GM10266 (cell line): ENCODE measurements around the gene ACOT6.

Experiments
- DNase-seq: peaks from one replicate; pipeline ENCODE4 v3.0.0; 2012; ENCODE audit errors: extremely low spot score
- TF ChIP-seq, protein P1 (sequence below): IDR thresholded peaks from 2 replicates; pipeline ENCODE4 v1.5.1; 2012; ENCODE audit warnings: mild to moderate bottlenecking, low read depth; ENCODE audit not compliant: control insufficient read depth, insufficient read depth; ENCODE audit errors: missing control alignments

Gene ACOT6

DNA sequence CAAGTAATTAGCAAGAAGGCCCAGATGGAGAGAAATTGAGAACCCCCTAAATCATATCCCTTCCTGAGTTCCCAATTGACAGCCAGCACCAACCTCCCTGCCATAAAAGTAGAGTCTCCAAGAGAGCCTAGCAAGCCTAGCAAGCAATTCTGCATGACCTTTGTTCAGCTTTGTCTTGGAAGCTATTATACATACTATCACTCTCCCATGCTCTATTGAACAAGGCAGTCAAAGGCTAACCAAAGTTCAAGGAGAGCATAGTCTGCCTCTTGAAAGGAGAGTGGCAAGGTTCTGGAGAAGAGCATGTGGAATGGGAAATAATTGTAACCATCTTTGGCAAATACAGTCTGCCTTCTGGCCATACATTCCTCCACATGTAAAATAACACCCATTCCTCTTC lies 12.8 kb upstream of the ACOT6 start:
- TF ChIP-seq, protein P1, sequence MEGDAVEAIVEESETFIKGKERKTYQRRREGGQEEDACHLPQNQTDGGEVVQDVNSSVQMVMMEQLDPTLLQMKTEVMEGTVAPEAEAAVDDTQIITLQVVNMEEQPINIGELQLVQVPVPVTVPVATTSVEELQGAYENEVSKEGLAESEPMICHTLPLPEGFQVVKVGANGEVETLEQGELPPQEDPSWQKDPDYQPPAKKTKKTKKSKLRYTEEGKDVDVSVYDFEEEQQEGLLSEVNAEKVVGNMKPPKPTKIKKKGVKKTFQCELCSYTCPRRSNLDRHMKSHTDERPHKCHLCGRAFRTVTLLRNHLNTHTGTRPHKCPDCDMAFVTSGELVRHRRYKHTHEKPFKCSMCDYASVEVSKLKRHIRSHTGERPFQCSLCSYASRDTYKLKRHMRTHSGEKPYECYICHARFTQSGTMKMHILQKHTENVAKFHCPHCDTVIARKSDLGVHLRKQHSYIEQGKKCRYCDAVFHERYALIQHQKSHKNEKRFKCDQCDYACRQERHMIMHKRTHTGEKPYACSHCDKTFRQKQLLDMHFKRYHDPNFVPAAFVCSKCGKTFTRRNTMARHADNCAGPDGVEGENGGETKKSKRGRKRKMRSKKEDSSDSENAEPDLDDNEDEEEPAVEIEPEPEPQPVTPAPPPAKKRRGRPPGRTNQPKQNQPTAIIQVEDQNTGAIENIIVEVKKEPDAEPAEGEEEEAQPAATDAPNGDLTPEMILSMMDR: no peak
- peak; percentile 1 for DNase-seq

DNA sequence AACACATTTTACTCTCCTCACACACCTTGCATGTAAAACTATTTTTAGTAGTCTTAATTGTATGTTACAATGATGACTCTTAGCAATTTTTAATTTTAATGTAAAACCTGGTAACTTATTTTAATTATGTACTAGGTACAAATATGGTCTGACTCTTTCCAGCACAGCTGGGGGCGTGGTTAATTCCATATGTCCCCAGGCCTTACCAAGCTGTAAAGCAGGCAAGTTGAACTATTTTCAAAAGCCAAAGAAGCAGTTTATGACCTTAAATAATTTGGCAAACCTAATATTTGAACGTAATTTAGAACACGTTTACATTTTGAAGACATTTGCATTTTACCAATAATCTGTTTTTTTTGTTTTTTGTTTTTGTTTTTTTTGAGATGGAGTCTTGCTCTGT lies 9.3 kb upstream of the ACOT6 start:
- TF ChIP-seq, protein P1: no peak
- no peak for DNase-seq

DNA sequence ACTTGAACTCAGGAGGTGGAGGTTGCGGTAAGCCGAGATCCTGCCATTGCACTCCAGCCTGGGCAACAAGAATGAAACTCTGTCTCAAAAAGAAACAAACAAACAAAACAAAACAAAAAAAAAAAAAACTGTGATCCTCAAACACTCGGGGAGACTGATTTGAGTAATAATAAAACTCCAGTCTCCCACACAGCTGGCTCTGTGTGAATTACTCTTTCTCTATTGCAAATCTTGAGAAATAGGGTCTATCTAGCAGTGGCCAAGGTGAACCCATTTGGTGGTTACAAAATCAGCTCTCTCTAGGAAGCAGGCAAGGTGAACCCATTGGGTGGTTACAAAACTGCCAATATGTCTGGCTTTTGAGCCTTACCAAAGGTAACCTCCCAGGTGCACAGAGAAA lies 6.0 kb upstream of the ACOT6 start:
- TF ChIP-seq, protein P1: no peak
- no peak for DNase-seq

DNA sequence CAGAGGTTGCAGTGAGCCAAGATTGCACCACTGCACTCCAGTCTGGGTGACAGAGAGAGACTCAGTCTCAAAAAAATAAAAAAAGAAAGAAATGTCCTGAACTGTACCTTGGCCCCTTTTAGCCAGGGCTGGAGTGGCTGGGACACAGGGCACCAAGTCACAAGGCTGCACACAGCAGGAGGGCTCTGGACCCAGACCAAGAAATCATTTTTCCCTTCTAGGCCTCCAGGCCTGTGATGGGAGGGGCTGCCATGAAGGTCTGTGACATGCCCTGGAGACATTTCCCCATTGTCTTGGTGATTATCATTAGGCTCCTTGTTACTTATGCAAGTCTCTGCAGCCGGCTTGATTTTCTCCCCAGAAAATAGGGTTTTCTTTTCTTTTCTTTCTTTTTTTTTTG lies 5.1 kb upstream of the ACOT6 start:
- no peak for DNase-seq
- TF ChIP-seq, protein P1: no peak

DNA sequence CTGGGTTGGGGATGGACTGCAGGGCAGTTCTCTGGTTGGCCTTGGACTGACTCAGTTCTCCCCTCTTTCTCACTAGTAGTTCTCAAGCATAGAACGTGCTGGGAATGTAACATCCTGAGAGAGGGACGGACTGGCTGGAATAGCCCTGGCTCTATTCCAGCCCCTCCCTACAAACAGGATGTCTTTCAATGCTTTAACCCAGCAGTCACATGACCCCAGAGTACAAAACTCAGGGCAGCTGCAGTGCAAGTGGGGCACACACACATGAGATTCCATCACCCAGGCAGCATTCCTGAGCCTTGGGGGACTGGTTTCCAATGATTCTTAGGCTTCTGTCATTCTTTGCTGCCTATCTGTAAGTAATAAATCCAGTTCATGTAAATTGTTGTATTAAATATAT lies 1.6 kb upstream of the ACOT6 start:
- no peak for DNase-seq
- TF ChIP-seq, protein P1: no peak

DNA sequence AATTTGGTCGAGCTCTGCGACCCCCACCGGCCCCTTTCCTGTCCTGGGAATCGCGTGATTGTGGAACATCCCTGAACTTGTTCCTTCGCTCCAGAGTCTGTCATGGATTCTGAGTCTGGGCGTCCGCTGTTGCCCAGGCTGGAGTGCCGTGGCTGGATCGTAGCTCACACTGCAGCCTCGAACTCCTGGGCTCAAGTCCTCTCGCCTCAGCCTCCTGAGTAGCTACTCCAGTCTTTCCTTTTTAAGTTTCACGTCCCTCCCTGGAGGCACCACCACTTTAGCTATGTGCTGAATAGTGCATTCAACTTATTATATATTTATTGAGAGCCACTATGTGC lies 698 bp downstream of the ACOT6 start:
- TF ChIP-seq, protein P1: no peak
- DNase-seq: no peak

DNA sequence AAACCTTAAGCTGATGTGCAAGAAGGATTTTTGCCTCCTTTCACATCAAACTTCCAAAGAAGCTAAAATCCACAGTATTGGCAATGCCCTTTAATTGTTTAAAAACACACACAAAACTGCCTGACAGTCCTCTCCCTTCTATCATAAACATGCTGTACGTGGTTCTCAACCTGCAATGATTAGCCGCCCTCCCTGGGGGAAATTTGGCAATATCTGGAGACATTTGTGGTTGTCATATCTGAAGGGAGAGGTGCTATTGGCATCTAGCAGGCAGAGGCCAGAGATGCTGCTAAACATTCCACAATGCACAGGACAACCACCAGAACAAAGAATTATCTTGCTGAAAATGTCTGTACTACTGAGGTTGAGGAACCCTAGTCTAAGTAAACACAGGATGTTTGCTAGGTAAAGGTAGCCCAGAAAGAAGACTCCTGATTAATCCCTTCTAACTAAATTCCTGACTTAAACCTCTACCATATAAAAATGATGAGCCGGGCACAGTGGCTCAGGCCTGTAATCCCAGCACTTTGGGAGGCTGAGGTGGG lies 1.2 kb downstream of the ACOT6 start:
- DNase-seq: no peak
- TF ChIP-seq, protein P1: no peak

DNA sequence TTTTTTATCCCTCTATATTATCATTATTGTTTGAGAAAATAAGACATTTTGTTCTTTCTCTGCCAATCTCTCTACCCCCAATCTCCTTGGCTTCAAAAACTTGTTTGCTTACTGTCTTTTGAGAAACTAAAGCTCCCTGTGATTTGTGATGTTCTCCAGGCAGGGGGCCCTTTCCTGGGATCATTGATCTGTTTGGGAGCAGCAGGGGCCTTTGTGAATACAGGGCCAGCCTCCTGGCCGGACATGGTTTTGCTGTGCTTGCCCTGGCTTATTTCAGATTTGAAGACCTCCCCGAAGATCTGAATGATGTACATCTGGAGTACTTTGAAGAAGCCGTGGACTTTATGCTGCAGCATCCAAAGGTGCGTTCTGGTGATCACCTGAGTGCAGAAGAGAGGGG lies 4.5 kb downstream of the ACOT6 start:
- TF ChIP-seq, protein P1: no peak
- DNase-seq: no peak
